ENCODE measurements around the gene MFSD12. TPM values are rescaled to one million over a fixed set of nuclear protein-coding genes. Genes with fewer than 3 reads are reported as not detected.
"Not testable (repeated sequence)": the region's sequence is repeated elsewhere in the genome, so short reads cannot be mapped to it uniquely, and the experiment has no call there.

The MFSD12 gene
- total RNA-seq, 1 donor from 2014 or later, result 33.9 TPM

GRCh38 chr19:3585301-3586126 is 28.1 kb upstream of the MFSD12 start, which contains the start of gene GIPC3:
Gene GIPC3 (plus strand): TSS chr19:3585478. CDS start chr19:3585598, 120 bp downstream.
- DNase-seq (ENCODE audit: low spot score) (no peak), ATAC-seq (peak; percentile 20)

- not testable (repeated sequence) for ATAC-seq; DNase-seq (ENCODE audit: low spot score)
Measured at GRCh38 chr19:3584036-3584802, 26.8 kb upstream of the MFSD12 start.

DNA sequence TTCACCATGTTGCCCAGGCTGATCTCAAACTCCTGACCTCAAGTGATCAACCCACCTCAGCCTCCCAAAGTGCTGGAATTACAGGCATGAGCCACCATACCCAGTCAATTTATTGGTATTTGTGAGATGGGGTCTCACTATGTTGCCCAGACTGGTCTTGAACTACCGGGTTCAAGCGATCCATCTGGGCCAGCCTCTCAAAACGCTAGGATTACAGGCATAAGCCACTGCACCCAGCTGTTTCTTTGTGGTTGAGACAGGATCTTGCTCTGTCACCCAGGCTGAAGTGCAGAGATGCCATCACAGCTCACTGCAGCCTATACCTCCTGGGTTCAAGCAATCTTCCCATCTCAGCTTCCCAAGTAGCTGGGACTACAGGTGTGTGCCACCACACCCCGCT is 24.4 kb upstream of the MFSD12 start:
- not testable (repeated sequence) for DNase-seq (ENCODE audit: low spot score); ATAC-seq

GRCh38 chr19:3580156-3580934 is 23.0 kb upstream of the MFSD12 start:
- ATAC-seq (peak; percentile 33), DNase-seq (ENCODE audit: low spot score) (no peak)

DNA sequence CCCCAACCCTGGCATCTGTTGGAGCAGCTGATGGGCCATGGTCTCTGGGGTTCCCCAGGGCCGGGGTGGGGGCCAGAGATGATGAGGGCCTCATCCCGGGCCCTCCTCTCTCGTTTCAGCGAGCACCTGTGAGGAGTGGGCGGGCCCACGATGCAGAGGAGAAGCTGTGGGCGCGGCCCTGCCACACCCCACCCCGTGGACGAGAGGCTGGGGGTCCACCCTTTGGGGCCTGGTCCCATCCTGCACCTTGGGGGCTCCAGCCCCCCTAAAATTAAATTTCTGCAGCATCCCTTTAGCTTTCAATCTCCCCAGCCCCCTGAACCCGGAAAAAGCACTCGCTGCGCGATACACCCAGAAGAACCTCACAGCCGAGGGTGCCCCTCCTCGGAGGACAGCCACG is 21.0 kb upstream of the MFSD12 start:
- ATAC-seq, result no peak

GRCh38 chr19:3577723-3578344 is 20.4 kb upstream of the MFSD12 start:
- DNase-seq (ENCODE audit: low spot score), result no peak
- no peak for ATAC-seq

More for the DNA sequence above, 21.0 kb upstream of the MFSD12 start:
- no peak for DNase-seq (ENCODE audit: low spot score)

DNA sequence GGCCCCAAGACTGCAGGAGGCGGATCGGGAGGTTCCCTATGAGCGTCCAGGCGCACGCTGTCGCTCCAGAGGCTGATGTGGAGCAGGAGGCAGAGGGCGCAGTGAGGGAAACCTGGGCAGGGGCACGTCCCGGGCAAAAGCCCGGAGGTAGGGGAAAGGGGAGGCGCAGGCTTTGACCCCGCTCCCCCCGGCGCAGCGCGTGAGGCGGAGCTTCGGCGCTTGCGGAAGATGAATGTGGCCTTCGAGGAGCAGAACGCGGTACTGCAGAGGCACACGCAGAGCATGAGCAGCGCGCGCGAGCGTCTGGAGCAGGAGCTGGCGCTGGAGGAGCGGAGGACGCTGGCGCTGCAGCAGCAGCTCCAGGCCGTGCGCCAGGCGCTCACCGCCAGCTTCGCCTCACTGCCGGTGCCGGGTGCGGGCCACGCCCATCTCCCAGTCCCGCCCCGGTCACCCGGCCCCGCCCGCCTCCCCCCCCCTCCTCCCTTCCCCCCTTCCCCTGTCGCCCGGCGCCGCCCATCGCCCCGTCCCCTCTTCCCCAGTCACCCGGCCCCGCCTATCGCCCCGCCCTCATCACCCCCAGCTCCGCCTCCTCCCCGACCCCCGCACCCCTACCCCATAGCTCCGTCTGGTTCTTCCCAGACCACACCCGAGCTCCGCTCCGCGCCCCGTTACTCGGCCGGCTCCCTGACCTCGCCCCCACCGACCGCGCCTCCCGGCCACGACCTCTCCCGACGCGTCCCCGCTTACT is 19.5 kb upstream of the MFSD12 start:
- no peak for DNase-seq (ENCODE audit: low spot score)
- no peak for ATAC-seq

- ATAC-seq, result no peak
- DNase-seq (ENCODE audit: low spot score), result no peak
Measured at GRCh38 chr19:3575949-3576673, 18.7 kb upstream of the MFSD12 start.

GRCh38 chr19:3575260-3575741 is 17.9 kb upstream of the MFSD12 start:
- DNase-seq (ENCODE audit: low spot score) (no peak), ATAC-seq (no peak)

DNA sequence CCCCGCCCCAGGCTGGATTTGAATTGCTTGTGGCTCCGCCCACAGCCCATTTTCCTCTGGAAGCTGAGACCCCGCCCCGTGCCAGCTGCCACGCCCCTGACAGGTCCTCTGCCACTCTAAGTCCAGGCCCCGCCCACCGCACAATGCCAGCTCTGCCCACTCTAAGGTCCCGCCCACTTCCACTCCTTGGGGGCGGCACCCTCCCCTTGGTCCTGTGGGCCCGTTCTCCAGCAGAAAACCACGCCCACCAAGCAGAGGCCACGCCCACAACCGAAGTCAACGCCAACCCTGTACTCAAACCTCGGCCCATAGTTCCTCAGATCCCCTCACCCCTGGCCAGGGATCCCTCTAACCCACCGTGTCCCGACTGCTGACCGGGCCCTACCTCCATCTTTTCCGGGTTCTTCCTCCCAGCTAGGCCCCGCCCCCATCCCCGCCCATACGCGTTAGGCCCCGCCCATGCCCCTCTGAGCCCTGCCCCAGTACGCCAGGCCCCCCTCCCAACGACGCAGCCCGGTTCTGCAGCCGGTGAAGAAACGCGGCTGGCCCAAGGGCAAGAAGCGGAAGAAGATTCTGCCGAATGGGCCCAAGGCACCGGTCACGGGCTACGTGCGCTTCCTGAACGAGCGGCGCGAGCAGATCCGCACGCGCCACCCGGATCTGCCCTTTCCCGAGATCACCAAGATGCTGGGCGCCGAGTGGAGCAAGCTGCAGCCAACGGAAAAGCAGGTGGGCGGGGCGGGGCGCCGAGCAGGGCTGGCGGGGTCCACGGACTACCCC is 16.7 kb upstream of the MFSD12 start:
- DNase-seq (ENCODE audit: low spot score) (peak; percentile 89), ATAC-seq (peak; percentile 56)

- ATAC-seq (peak; percentile 9), DNase-seq (ENCODE audit: low spot score) (no peak)
Measured at GRCh38 chr19:3573162-3573857, 15.9 kb upstream of the MFSD12 start.

DNA sequence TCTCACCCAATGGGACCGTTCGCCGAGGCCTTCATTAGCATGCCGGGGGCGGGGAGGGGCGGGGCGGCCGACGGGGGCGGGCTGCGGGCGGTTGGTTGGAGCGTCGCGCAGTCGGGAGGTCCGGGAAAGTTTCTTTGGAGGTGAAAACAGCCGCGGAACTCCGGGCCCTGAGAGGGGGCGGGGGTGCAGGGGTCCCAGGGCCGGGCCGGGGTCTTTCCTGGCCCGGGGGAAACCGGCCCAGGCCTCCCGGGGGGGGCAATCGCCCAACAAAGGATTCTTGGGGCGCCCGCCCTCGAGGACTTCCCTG is 15.4 kb upstream of the MFSD12 start, which contains the start of gene HMG20B:
Gene HMG20B (plus strand): TSS at position 90 of the 307 bp plus-strand sequence. CDS start 366 bp downstream, outside the sequence.
- DNase-seq (ENCODE audit: low spot score), result no peak
- ATAC-seq, result peak; percentile 3

- peak; percentile 100 for DNase-seq (ENCODE audit: low spot score)
- ATAC-seq, result peak; percentile 92
Measured at GRCh38 chr19:3572132-3572854, 14.9 kb upstream of the MFSD12 start.

GRCh38 chr19:3570606-3571011 is 13.2 kb upstream of the MFSD12 start:
- ATAC-seq, result no peak
- no peak for DNase-seq (ENCODE audit: low spot score)

DNA sequence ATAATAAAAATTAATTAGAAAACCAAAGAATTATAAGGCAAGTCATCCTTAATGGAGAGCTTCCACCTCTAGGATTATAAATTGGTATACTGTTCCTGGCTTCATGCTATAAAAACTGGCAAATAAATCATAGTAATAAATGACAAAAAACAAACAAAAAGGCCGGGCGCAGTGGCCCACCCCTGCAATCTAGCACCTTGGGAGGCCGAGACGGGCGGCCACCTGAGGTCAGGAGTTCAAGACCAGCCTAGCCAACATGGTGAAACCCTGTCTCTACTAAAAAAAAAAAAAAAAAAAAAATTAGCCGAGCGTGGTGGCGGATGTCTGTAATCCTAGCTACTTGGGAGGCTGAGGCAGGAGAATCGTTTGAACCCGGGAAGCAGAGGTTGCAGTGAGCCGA is 12.7 kb upstream of the MFSD12 start:
- not testable (repeated sequence) for ATAC-seq; DNase-seq (ENCODE audit: low spot score)

DNA sequence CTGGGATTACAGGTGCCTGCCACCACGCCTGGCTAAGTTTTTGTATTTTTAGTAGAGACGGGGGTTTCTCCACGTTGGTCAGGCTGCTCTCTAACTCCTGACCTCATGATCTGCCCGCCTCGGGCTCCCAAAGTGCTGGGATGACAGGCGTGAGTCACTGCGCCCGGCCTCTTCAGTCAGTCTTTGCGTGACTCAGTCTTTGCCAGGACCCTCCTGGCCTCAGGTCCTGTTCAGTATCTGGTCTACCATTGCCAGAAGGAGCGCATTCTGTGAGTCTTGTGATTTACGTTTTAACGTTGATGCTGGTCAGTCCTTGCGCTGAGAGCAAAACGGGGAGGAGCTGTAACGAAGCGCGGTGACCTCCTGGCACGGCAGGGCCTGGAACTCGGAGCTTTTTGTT is 7.8 kb upstream of the MFSD12 start:
- DNase-seq (ENCODE audit: low spot score) (no peak), ATAC-seq (no peak)

Measured in left lobe of liver (tissue), 2 donors.